GM19023 (cell line): ENCODE measurements around the gene ZNRF1.

ENCODE experiments used
- ATAC-seq: cut with Tn5 transposase; IDR thresholded peaks from one replicate; pipeline ENCODE4 v1.9.1; 2021; ENCODE audit warnings: mild to moderate bottlenecking, moderate library complexity; ENCODE audit not compliant: unreplicated experiment

ZNRF1 gene

DNA sequence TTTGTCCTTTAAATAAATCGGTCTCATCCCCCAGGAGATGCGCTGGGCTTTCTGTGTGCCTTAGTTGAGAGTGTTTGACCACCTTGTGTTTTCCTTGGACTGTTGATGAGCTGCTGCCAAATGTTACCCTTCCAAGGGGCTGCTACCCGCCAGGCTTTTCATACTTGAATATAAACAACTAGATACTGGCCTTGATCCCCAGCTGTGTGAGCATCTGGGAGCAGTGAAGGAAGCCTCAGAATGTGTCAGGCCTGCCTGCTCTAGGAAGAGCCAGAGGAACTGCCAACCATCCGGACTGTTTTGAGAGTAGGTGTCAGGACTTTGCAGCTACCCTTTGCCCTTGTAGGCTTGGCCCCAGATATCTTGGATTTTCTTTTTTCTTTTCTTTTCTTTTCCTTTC lies 60.0 kb downstream of the ZNRF1 start:
- ATAC-seq, result no peak

DNA sequence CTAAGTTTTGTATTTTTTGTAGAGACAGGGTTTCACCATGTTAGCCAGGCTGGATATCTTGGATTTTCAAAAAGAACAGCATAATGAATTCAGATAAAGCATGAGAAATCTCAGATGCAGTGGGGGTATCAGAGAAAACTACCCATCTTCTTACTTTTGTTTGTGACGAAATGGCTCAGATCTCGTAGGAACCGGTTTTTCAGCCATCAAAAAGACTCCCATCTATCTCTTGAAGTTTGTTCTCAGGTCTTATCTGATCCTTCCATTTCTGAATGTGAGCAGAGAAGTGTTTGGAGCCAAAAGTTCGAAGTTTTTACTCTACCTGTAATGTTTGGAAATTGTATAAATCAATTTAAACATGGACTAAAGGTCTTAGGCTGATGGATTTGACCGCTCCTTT lies 60.6 kb downstream of the ZNRF1 start:
- ATAC-seq, result no peak

DNA sequence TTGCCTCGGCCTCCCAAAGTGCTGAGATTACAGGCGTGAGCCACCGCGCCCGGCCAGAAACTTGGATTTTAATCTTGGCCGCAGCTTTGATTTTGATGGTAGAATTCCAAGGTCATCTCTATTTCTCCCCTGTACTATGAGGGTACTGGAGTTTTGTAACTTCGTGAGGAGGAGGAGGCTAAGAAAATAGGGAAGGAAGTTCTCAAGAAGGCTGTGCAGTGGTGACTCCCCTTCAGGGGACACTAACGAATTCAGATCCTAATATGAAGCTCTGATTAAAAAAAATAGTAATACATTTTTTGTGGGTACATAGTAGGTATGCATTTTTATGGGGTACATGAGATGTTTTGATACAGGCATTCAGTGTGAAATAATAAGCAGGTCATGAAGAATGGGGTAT lies 61.9 kb downstream of the ZNRF1 start:
- no peak for ATAC-seq

DNA sequence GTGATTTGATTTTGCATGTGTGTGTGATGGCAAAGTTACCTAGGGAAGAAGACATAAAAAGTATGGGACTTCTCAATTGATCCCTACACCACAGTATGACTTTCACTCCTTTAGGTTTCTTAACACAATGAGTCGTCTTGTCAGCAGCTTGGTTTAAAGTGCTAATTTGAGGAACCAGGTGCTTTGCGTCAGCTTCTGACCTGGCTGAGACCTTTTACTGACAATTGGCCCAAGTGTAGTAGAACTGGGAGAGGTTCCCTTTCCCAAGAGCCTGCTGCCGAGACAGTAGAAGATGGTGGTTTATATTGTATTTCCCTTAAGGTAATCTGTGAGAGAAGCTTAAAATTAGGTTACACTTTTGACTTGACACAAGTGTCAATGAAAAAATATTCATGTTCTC lies 62.8 kb downstream of the ZNRF1 start:
- ATAC-seq, result no peak

DNA sequence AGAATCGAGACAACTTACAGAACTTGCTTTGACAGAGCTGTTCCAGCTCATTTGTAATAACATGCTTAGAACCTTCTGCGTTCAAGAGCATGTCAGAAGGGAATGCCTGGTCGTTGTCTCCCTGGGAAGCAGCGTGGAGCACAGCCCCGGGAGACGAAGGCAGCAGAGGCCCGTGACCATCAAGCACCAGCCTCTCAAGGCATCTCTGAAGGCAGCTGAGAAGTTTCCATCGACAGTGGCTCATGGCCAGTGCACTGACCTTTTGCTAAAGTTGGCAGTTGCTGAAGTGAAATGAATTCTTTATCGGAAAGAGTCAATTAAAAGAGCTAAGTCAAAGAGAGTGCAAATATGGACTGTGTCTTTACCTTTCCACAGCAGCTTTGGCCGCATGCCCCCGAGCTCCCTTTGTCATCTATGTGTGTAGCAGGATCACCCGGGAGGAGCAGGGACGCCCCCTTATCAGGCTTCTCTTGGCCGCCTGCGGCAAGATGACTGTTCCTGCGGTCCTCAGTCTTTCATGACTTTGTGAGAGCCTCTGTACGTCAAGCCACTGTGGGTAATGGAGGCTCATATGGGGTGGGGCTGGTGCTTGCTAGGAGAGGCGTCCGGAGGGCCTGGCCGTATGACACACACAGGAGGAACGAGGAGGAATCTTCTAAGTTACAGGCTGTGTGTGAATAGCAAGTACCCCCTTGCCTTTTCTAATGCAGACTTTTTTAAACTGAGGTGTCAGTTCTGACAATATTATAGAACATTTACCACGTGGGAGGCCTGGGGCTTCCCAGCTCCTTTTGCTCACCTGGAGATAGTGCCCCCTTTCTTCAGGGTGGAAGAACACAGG lies 63.5 kb downstream of the ZNRF1 start:
- no peak for ATAC-seq

DNA sequence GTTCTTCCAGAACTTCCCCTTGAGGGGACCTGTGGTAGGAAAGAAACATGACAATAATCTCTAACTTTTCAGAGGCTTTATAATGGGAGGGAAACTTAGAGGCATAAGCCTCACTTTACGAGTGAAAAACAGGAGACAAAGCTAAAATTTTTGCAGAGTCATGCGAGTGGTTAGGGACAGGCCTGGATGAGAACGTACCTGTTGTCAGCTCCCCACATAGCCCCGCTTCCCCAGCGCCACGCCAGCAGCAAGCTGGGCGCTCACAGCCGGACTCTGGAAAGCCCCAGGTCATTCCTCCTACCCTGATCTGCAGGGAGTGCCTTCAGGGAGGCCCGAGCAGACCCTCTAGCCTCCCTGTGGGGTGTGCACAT lies 64.1 kb downstream of the ZNRF1 start:
- no peak for ATAC-seq

DNA sequence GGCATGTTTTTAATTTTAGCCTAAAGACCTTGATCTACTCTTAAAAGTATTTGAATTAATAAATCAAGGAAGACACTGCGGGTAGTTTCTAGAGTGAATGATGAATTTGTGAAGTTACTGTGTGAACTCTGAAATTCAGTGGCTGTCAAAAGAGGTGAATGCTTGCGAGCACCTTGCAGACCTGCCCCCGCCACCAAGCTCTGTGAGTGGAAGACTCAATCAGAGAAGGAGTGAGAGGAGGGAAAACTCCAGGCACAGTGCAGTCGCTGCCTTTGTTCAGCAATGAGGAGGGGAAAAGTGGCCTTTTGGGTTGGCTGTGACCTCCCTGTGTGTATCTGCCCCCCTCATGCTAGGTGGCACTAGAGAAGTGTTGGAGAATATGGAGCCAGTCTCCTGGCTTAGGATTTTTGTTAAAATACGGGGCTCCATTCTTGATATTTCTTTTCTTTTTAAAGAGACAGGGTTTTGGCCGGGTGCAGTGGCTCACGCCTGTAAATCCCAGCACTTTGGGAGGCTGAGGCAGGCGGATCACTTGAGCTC lies 64.8 kb downstream of the ZNRF1 start:
- no peak for ATAC-seq

DNA sequence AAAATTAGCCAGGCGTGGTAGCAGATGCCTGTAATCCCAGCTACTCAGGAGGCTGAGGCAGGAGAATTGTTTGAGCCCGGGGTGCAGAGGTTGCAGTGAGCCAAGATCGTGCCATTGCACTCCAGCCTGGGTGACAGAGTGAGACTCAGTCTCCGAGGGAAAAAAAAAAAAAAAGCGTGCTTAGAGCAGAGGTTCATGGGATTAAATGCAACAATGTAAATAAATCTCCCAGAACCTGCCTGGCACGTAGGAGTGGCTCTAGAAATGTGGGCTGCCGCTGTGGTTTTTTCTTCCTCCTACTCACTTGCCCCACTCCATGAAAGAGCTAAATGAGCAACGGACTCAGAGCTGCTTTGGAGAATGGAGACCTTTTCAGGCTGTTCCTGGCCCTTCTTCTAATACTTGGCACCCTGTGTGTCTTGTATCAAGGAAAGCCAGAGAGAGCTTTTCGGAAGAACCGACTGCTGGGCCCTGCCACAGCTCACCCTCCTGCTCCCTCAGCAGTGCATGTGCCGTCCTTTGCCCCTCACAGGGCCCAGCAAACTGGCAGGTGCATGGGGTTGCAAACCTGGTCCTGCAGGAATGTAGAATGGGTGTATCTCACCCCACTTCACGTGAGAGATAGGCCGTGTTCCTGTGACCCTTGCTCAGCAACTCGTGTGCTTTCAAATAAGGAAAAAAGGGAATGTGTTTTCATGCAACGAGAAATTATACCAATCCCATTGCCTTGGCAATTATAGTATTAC lies 65.8 kb downstream of the ZNRF1 start:
- ATAC-seq, result no peak

DNA sequence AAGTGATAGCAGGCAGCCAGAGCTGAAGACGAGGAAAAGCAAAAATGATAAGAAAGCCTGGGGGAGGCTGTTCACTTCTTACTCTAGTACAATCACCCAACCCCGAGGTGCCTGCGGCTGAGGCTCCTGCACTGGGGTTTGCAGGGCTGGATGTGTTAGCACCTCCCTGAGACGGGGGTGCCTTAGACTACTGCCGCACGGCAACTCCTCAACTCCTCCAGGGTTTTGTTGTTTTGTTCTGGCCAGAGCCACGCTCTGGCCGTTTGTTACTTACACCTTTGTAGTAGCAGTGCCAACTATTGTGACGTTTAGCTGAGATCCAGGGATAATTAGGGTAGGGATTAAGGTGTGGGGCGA lies 66.3 kb downstream of the ZNRF1 start:
- no peak for ATAC-seq

DNA sequence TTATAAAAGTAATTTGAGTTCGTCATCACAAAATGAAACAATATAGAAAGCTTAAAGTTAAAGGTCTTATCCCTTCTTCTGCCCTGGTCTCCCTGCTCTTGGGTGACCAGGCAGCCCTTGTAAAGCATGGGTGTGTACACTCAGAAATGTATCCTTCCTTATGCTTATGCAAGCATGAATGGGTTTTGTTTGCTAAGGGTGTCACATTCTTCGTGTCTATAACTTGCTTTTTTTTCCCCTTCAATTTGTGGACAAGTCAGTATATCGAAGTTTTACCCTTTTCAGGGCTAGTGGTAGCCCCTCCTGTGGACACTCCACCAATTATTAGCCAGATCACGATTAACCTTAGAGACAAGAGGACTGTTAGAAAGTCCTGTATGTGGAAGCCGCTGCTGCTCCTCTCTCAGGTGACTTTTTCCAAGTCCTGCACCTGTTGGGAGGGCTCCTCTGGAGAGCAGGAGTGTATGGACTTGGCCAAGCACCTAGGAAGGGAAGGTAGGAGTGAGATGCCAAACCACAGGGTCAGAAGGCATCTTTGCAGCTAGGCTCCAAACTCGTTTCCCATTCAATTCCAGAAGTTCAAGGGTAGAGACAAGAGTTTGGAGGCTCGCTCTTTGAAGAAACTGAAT lies 66.8 kb downstream of the ZNRF1 start:
- ATAC-seq, result no peak

DNA sequence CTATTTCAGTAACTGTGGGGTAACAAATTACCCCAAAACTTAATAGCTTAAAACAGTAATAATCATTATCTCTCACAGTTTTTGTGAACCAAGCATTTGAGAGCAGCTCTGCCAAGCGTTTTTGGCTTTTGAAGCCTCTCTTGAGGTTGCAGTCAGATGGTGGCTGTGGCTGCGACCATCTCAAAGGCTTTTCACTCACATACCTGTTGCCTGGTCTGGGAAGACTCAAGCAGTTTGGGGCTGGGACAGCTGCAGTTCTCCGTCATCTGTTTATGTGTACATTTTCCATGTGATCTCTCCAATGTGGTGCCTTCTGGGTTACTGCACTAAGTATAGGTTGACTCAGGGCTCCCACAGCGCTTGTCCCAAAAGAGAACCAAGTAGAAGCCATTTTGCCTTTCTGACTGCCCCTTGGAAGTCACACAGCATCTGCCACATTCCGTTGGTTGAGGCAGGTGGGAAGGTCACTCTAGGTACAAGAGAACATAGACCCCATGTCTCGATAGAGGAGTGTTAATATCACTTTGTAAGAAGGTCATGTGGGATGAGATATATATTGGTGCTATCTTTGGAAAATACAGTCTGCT lies 68.1 kb downstream of the ZNRF1 start:
- no peak for ATAC-seq

DNA sequence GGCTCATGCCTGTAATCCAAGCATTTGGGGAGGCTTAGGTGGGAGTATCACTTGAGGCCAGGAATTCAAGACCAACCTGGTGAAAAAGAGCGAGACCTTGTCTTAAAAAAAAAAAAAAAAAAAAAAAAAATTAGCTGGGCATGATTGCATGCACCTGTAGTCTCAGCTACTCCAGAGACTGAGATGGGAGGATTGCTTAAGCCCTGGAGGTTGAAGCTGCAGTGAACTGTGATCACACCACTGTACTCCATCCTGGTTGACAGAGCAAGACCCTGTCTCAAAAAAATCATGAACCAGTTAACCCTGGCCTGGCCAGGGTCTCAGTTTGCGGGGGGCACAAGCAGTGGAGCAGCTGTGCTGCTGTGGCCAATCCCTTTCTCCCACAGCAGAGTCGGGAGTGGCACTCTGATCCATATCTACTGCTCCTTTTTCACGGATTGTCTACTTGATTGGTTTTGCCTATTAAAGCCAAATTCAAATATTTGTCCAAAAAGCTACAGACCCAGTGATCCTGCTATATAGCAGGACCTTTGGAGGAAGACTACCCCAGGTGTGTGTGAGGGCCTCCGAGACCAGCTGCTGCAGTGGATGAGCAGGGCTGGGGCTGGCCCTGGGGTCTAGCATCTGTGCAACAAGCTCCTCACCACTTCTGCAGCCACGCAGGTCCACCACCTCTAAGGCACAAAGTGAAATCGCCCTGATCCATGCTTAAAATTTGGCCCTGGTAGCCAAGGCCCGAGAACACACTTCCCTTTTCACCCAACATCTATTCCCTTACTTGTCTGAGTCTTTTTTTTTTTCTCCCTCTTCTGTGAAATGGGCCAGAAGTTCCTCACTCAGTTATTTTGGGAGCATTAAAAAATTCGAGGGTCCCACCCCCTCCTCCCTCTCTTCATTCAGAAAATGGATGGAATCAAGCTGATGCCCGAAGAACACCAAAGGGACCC lies 69.5 kb downstream of the ZNRF1 start:
- no peak for ATAC-seq

DNA sequence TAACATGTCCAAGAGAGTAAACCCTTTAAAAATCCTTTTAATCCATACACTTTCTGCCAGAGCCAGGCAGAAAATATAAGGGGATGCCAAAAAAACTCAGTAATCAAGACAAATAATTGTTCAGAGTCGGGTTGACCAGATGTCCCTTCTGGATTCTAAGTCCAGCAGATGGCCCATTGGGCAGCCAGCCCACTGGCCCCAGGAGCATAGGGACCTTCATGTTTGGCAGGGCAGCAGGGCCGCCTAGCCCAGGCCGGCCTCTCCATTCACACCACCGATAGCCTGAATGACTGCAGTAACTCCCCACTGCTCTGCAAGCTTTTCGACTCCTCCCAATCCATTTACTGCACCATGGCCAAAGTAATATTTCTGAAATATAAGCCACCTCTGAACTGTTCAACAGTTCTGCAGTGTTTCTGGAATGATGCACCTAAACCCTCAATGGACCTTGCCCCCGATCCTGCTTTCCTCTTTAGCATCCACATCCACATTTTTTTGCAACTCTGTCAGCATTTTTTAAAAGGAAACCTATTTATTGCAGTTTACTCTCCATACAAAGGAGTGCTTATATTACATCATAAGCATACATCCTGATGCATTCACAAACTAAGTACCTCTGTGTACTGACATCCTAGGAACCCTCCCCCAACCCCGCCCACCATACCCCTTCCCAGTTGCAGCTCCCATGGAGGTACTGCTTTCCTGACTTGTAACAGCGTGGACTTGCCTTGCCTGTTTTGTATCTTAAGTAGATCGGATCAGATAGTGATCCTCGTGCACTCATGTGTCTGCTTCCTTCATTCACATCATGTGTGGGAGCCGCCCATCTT lies 71.4 kb downstream of the ZNRF1 start:
- ATAC-seq, result no peak

DNA sequence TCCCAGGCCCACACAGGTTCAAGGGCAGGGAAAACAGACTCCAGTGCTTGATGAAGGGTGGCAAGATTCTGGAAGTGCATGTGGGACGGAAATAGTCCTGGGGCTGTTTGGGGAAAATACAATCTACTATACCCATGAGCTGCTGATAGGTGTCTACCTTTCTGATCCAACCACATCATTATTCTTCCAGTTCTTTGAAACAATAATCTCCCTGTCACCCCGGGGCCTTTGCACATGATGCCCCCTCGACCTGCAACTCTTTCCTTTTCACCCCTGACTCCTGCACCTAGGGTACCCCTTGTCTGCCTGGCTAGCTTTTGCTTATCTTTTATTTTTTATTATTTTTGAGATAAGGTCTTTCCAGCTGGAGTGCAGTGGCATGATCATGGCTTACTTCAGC lies 72.8 kb downstream of the ZNRF1 start:
- ATAC-seq, result no peak

DNA sequence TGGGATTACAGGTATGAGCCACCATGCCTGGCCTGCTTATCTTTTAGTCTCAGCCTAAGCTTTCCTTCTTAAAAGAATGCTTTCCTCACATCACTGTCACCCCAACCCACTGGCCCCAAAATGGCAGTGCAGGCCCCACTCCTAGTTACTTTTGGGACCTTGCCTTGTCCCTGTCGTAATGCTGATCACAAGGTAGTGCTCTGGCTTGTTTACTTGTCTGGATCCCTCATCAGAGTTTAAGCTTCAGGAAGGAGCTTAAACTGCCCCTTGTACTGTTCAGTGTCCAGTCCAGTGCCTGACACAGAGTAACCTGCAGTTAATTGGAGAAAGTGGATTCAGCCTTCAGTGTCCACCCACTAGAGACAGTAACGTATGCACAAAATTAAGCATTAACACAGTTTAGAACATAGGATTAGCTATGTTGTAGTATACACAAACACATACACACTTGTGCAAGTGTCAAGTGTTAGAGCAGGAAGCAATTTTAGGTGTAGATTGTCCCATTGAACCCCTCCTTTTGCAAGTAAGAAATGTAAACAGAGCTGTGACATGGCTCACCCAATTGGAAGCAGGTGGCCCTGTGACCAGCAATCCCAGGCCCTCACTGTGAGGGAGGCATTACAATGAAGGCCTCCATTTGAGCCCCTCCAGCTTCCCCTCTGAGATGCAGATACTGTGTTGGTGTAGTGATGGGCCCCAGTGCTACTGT lies 73.6 kb downstream of the ZNRF1 start:
- no peak for ATAC-seq

DNA sequence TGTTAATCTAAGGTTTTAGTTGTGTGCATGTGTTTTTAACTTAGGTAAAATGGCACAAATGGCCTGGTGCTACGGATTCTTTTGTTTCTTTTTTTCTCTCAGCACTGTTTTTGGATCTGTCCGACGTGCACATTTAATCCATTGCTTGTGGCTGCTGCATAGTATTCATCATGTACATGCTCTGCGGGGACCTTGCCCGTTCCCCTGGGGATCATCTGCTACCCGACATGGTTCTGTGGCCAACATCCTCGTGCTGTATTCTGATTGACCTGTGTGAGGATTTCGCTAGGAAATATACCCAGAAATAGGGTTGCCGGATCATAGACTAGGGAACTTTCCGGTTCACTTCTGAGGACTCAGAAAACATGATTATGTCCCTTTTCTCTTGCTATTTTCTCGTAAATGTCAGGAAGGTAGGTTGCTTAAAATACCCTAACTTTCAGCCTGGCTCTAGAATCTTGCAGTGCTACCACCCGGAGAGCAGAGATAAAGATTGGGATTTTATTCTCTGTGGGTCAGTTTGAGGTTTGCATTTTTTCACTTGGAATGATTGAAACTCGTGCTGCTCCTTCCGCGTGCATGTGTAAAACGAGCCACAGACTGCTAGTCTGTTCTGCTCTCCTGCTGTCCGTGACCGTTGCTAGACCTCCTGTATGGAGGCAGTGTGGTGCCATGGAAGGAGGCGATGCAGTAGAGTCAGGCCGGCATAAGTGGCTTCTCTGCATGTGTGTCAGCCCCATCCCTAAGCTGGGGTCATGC lies 74.9 kb downstream of the ZNRF1 start:
- ATAC-seq, result no peak

DNA sequence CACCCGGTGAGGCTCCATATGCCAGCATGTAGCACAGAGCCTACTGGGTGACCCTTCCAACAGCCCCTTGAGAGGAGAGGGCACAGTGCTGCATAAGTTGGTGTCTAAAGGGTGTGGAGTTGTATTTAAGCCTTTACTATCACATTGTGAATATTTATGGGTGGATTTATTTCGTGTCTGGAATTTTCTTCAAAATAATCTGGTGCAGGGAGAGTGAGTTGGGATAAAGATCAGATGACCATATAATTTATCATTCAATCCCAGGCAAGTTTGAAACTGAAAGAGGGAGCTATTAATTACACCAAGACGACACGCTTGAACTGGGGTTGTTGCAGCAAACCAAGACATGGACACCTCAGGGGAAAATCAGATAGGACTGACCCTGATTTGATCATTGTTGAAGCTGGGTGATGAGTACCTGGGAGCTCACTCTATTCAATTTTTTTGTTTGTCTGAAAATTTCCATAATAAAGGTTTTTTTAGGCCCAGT lies 75.5 kb downstream of the ZNRF1 start:
- ATAC-seq, result no peak
